MM.1S (cell line): ENCODE measurements around the gene AKR1E2.

ENCODE experiments used
- DNase-seq: peaks from one replicate; pipeline ENCODE4 v3.0.0-alpha.2; 2015
- H2AFZ ChIP-seq: fragments of 300-600 bp; sonication (generic); 2 replicates; pipeline ENCODE4 v1.6.0; 2016; ENCODE audit warnings: antibody characterized with exemption, low read length
- H3F3A ChIP-seq: fragments of 300-600 bp; sonication (generic); 2 replicates; pipeline ENCODE4 v1.6.1; 2016; ENCODE audit warnings: mild to moderate bottlenecking, antibody characterized with exemption, low read length, moderate library complexity, mixed read lengths; ENCODE audit not compliant: insufficient read depth
- H3K27ac ChIP-seq: fragments of 300-600 bp; sonication (generic); 2 replicates; pipeline ENCODE4 v1.5.1; 2016; ENCODE audit warnings: mild to moderate bottlenecking, low read length
- H3K27me3 ChIP-seq: fragments of 300-600 bp; sonication (generic); replicated peaks from 2 replicates; pipeline ENCODE4 v1.6.0; 2016; ENCODE audit warnings: low read length; ENCODE audit not compliant: insufficient read depth
- H3K36me3 ChIP-seq: fragments of 300-600 bp; sonication (generic); replicated peaks from 2 replicates; pipeline ENCODE4 v1.6.1; 2016; ENCODE audit warnings: mild to moderate bottlenecking, low read length, mixed read lengths; ENCODE audit not compliant: insufficient read depth
- H3K4me1 ChIP-seq: fragments of 300-600 bp; sonication (generic); 2 replicates; pipeline ENCODE4 v1.6.1; 2016; ENCODE audit warnings: low read length, mixed read lengths
- H3K4me2 ChIP-seq: fragments of 300-600 bp; sonication (generic); 2 replicates; pipeline ENCODE4 v1.6.0; 2016; ENCODE audit warnings: low read depth, low read length
- H3K4me3 ChIP-seq: fragments of 300-600 bp; sonication (generic); 2 replicates; pipeline ENCODE4 v1.5.1; 2016; ENCODE audit warnings: low read length, mixed read lengths
- H3K79me2 ChIP-seq: fragments of 300-600 bp; sonication (generic); 2 replicates; pipeline ENCODE4 v1.6.1; 2016; ENCODE audit warnings: mixed run types, low read length, mixed read lengths
- H3K9ac ChIP-seq: fragments of 300-600 bp; sonication (generic); 2 replicates; pipeline ENCODE4 v1.6.1; 2016; ENCODE audit warnings: low read length, mixed read lengths
- H3K9me2 ChIP-seq: fragments of 300-600 bp; sonication (generic); replicated peaks from 2 replicates; pipeline ENCODE4 v1.6.1; 2016; ENCODE audit warnings: mild to moderate bottlenecking, low read length, mixed read lengths; ENCODE audit not compliant: insufficient read depth
- H3K9me3 ChIP-seq: fragments of 300-600 bp; sonication (generic); replicated peaks from 2 replicates; pipeline ENCODE4 v1.6.1; 2016; ENCODE audit warnings: mild to moderate bottlenecking, low read length, mixed read lengths; ENCODE audit not compliant: insufficient read depth
- H4K20me1 ChIP-seq: fragments of 300-600 bp; sonication (generic); 2 replicates; pipeline ENCODE4 v1.6.1; 2016; ENCODE audit warnings: mild to moderate bottlenecking, low read length, moderate library complexity, mixed read lengths; ENCODE audit not compliant: insufficient read depth
- EZH2 ChIP-seq: fragments of 300-600 bp; sonication (generic); optimal IDR thresholded peaks from 2 replicates; pipeline ENCODE3; 2017; ENCODE audit warnings: low read depth, mild to moderate bottlenecking, antibody characterized with exemption, low read length, mixed read lengths
- EZH2phosphoT487 ChIP-seq: fragments of 300-600 bp; sonication (generic); IDR thresholded peaks from 2 replicates; pipeline ENCODE4 v1.6.1; 2018; ENCODE audit warnings: antibody characterized with exemption, low read length
- TF ChIP-seq, protein P1 (sequence below): fragments of 300-600 bp; sonication (generic); IDR thresholded peaks from 2 replicates; pipeline ENCODE4 v1.5.1; 2016; ENCODE audit warnings: antibody characterized with exemption, low read length, mixed read lengths

The AKR1E2 gene

GRCh38 chr10:4837551-4837950, 11.5 kb downstream of the AKR1E2 start:
- Histone ChIP-seq H3K9me2 (no peaks in the 10 kb centered on the region), H2AFZ (no peak overlapping the region), H3K4me1 (no peaks in the 10 kb centered on the region), H3K79me2 (no peaks in the 10 kb centered on the region), H3K27ac (no peak overlapping the region), H4K20me1 (no peaks in the 10 kb centered on the region), H3F3A (no peaks in the 10 kb centered on the region), H3K4me2 (no peak overlapping the region), H3K9ac (no peak overlapping the region), H3K27me3 (no peaks in the 10 kb centered on the region), H3K36me3 (no peaks in the 10 kb centered on the region), H3K9me3 (no peaks in the 10 kb centered on the region), H3K4me3 (no peak overlapping the region)
- TF ChIP-seq EZH2phosphoT487 (no peak), EZH2 (no peak)
- TF ChIP-seq, protein P1, sequence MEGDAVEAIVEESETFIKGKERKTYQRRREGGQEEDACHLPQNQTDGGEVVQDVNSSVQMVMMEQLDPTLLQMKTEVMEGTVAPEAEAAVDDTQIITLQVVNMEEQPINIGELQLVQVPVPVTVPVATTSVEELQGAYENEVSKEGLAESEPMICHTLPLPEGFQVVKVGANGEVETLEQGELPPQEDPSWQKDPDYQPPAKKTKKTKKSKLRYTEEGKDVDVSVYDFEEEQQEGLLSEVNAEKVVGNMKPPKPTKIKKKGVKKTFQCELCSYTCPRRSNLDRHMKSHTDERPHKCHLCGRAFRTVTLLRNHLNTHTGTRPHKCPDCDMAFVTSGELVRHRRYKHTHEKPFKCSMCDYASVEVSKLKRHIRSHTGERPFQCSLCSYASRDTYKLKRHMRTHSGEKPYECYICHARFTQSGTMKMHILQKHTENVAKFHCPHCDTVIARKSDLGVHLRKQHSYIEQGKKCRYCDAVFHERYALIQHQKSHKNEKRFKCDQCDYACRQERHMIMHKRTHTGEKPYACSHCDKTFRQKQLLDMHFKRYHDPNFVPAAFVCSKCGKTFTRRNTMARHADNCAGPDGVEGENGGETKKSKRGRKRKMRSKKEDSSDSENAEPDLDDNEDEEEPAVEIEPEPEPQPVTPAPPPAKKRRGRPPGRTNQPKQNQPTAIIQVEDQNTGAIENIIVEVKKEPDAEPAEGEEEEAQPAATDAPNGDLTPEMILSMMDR = no peak
- DNase-seq = no peak

GRCh38 chr10:4838743-4839142, 12.7 kb downstream of the AKR1E2 start:
- no peak for TF ChIP-seq EZH2
- TF ChIP-seq, protein P1 = no peak
- no peak for TF ChIP-seq EZH2phosphoT487
- Histone ChIP-seq H4K20me1 (no peaks in the 10 kb centered on the region), H3K4me3 (no peak overlapping the region), H3K9ac (no peak overlapping the region), H3K4me2 (no peak overlapping the region), H3K27me3 (no peaks in the 10 kb centered on the region), H2AFZ (no peak overlapping the region), H3K9me2 (no peaks in the 10 kb centered on the region), H3K9me3 (no peaks in the 10 kb centered on the region), H3K36me3 (no peaks in the 10 kb centered on the region), H3K79me2 (no peaks in the 10 kb centered on the region), H3K4me1 (no peaks in the 10 kb centered on the region), H3K27ac (no peak overlapping the region), H3F3A (no peaks in the 10 kb centered on the region)
- DNase-seq = no peak

- DNase-seq = no peak
Observed at GRCh38 chr10:4839353-4839752, 13.3 kb downstream of the AKR1E2 start.

More at GRCh38 chr10:4839353-4839752, 13.3 kb downstream of the AKR1E2 start:
- Histone ChIP-seq H3K4me3 (no peak overlapping the region), H3K4me2 (no peak overlapping the region), H4K20me1 (no peaks in the 10 kb centered on the region), H3K9me3 (no peaks in the 10 kb centered on the region), H2AFZ (no peak overlapping the region), H3F3A (no peaks in the 10 kb centered on the region), H3K9ac (no peak overlapping the region), H3K4me1 (no peaks in the 10 kb centered on the region), H3K27ac (no peak overlapping the region), H3K9me2 (no peaks in the 10 kb centered on the region), H3K79me2 (no peaks in the 10 kb centered on the region), H3K36me3 (no peaks in the 10 kb centered on the region), H3K27me3 (no peaks in the 10 kb centered on the region)
- TF ChIP-seq, protein P1 = no peak
- TF ChIP-seq EZH2 = no peak
- no peak for TF ChIP-seq EZH2phosphoT487
